Measurements from ENCODE around the gene ZNF655. TPM values are rescaled to one million over a fixed set of nuclear protein-coding genes. Genes with fewer than 3 reads are reported as not detected.
A peak's percentile ranks its signal among the peaks of the same experiment; 100 is the strongest.
"Not testable (repeated sequence)": the region's sequence is repeated elsewhere in the genome, so short reads cannot be mapped to it uniquely, and the experiment has no call there.

ZNF655 gene
- total and polyA plus RNA-seq, 2 experiments from 2014 or later: 45.9 to 118 TPM

GRCh38 chr7:99561737-99562051 lies 3.3 kb downstream of the ZNF655 start:
- TF ChIP-seq, protein P1, sequence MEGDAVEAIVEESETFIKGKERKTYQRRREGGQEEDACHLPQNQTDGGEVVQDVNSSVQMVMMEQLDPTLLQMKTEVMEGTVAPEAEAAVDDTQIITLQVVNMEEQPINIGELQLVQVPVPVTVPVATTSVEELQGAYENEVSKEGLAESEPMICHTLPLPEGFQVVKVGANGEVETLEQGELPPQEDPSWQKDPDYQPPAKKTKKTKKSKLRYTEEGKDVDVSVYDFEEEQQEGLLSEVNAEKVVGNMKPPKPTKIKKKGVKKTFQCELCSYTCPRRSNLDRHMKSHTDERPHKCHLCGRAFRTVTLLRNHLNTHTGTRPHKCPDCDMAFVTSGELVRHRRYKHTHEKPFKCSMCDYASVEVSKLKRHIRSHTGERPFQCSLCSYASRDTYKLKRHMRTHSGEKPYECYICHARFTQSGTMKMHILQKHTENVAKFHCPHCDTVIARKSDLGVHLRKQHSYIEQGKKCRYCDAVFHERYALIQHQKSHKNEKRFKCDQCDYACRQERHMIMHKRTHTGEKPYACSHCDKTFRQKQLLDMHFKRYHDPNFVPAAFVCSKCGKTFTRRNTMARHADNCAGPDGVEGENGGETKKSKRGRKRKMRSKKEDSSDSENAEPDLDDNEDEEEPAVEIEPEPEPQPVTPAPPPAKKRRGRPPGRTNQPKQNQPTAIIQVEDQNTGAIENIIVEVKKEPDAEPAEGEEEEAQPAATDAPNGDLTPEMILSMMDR (IDR thresholded peaks at IDR 0.05; ENCODE audit: low read depth, low read length): no peak
- Histone ChIP-seq H3K27me3 (no peaks in the 10 kb centered on the region), H3K4me3 (no peak overlapping the region), H3K9me3 (ENCODE audit: low read depth) (no peaks in the 10 kb centered on the region), H3K4me1 (ENCODE audit: low read depth) (peaks cover 10% of the 10 kb centered on the region), H3K27ac (no peak overlapping the region), H3K36me3 (peaks cover 44% of the 10 kb centered on the region)
- no peak for DNase-seq (ENCODE audit: low read depth in 1 of 2, low spot score in 1 of 2)

- Histone ChIP-seq H3K27me3 (no peaks in the 10 kb centered on the region), H3K36me3 (peaks cover 44% of the 10 kb centered on the region), H3K4me1 (ENCODE audit: low read depth) (peaks cover 7% of the 10 kb centered on the region), H3K4me3 (no peak overlapping the region), H3K9me3 (ENCODE audit: low read depth) (no peaks in the 10 kb centered on the region), H3K27ac (no peak overlapping the region)
- DNase-seq (ENCODE audit: low read depth in 1 of 2, low spot score in 1 of 2): no peak
- TF ChIP-seq, protein P1 (IDR thresholded peaks at IDR 0.05; ENCODE audit: low read depth, low read length): no peak
Measured at GRCh38 chr7:99562114-99562784, 3.8 kb downstream of the ZNF655 start.

DNA sequence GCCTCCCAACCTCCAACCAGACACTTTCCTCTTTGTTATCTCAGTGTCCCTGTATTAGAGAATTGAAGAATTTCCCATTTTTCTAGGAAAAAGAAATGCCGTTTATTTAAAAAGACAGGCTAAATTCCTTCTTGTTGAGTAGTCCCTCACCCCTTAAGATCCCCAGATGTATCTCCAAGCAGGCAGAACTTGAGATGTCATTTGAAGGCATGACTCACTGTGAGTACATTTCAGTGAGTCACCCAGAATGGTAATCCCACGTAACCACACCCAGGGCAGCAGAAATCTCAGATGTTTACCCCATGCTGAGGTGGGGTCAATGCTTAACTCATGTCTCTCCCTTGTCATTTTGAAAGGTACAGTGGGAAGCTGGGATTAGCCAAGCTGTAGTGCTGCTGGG lies 4.4 kb downstream of the ZNF655 start:
- TF ChIP-seq, protein P1 (IDR thresholded peaks at IDR 0.05; ENCODE audit: low read depth, low read length): no peak
- H3K36me3 ChIP-seq: peaks cover 44% of the 10 kb centered on the region
- no peak overlapping the region for H3K4me3 ChIP-seq
- no peak overlapping the region for H3K27ac ChIP-seq
- peak in 1 of 2 donors; percentile 96 for DNase-seq (ENCODE audit: low read depth in 1 of 2, low spot score in 1 of 2)
- H3K9me3 ChIP-seq (ENCODE audit: low read depth): no peaks in the 10 kb centered on the region
- peaks cover 4% of the 10 kb centered on the region for H3K4me1 ChIP-seq (ENCODE audit: low read depth)
- no peaks in the 10 kb centered on the region for H3K27me3 ChIP-seq

DNA sequence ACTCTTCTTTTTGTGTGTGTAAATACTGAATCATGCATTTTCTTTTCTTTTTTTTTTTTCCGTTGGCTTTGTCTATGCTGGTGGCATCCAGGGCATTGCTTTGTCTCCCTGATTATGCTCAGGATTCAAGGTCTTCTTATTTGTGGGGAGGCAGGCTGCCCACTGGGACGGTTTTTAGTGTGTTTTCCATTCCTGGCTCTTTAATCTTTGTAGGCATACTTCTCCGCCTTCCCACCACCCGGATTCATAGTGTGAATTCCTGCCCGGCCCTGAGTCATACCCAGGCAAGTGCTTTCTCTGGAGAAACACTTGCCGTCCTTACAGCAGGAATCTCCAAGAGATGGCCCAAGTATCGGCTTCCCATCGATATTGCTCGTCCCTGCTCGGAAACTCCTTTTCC lies 5.2 kb downstream of the ZNF655 start:
- H3K4me1 ChIP-seq (ENCODE audit: low read depth): peaks cover 4% of the 10 kb centered on the region
- H3K27ac ChIP-seq: no peak overlapping the region
- DNase-seq (ENCODE audit: low read depth in 1 of 2, low spot score in 1 of 2): peak in 1 of 2 donors; percentile 62
- no peaks in the 10 kb centered on the region for H3K9me3 ChIP-seq (ENCODE audit: low read depth)
- H3K27me3 ChIP-seq: no peaks in the 10 kb centered on the region
- no peak overlapping the region for H3K4me3 ChIP-seq
- peaks cover 45% of the 10 kb centered on the region for H3K36me3 ChIP-seq
- TF ChIP-seq, protein P1 (IDR thresholded peaks at IDR 0.05; ENCODE audit: low read depth, low read length): no peak

GRCh38 chr7:99568770-99569169 lies 10.3 kb downstream of the ZNF655 start:
- DNase-seq (ENCODE audit: low read depth in 1 of 2, low spot score in 1 of 2); H3K4me1 ChIP-seq (ENCODE audit: low read depth); H3K27ac ChIP-seq; H3K27me3 ChIP-seq; H3K4me3 ChIP-seq; H3K9me3 ChIP-seq (ENCODE audit: low read depth): not testable (repeated sequence)
- peaks cover 57% of the 10 kb centered on the region for H3K36me3 ChIP-seq

GRCh38 chr7:99571768-99572167 lies 13.3 kb downstream of the ZNF655 start:
- no peaks in the 10 kb centered on the region for H3K4me1 ChIP-seq (ENCODE audit: low read depth)
- peaks cover 38% of the 10 kb centered on the region for H3K36me3 ChIP-seq
- DNase-seq (ENCODE audit: low read depth in 1 of 2, low spot score in 1 of 2): no peak
- H3K27ac ChIP-seq: no peak overlapping the region
- TF ChIP-seq, protein P1 (IDR thresholded peaks at IDR 0.05; ENCODE audit: low read depth, low read length): no peak
- H3K4me3 ChIP-seq: no peak overlapping the region
- no peaks in the 10 kb centered on the region for H3K9me3 ChIP-seq (ENCODE audit: low read depth)
- no peaks in the 10 kb centered on the region for H3K27me3 ChIP-seq
